Mammary epithelial cell (primary cell): ENCODE results near the gene ING5.

ENCODE experiments used
- CTCF ChIP-seq, 2 donors: IDR thresholded peaks in 1 of 2; conservative IDR thresholded peaks in 1 of 2; 2 replicates each; pipeline ENCODE4 v1.5.1; 2011 to 2012; ENCODE audit warnings: inconsistent platforms in 2 of 2, low read length in 2 of 2, mild to moderate bottlenecking in 2 of 2, control low read depth in 1 of 2, low read depth in 1 of 2; ENCODE audit not compliant: insufficient read depth in 1 of 2; ENCODE audit errors: extremely low read depth in 1 of 2
- EZH2 ChIP-seq: IDR thresholded peaks from 2 replicates; pipeline ENCODE4 v1.6.1; 2012; ENCODE audit warnings: low read length, inconsistent platforms, borderline replicate concordance

- TF ChIP-seq CTCF (conservative IDR thresholded peaks at IDR 0.05 in 1 of 2, IDR thresholded peaks at IDR 0.05 in 1 of 2; ENCODE audit: extremely low read depth in 1 of 2, insufficient read depth in 1 of 2, low read depth in 1 of 2, low read length in 2 of 2) (no peak), EZH2 (no peak)
Measured at GRCh38 chr2:241759067-241759807, 57.4 kb downstream of the ING5 start.
